HG03196 (cell line): ENCODE results near the gene BTBD7.

Experiments used
- ATAC-seq: cut with Tn5 transposase; IDR thresholded peaks from one replicate; pipeline ENCODE4 v1.9.1; 2021; ENCODE audit not compliant: unreplicated experiment

BTBD7 gene

DNA sequence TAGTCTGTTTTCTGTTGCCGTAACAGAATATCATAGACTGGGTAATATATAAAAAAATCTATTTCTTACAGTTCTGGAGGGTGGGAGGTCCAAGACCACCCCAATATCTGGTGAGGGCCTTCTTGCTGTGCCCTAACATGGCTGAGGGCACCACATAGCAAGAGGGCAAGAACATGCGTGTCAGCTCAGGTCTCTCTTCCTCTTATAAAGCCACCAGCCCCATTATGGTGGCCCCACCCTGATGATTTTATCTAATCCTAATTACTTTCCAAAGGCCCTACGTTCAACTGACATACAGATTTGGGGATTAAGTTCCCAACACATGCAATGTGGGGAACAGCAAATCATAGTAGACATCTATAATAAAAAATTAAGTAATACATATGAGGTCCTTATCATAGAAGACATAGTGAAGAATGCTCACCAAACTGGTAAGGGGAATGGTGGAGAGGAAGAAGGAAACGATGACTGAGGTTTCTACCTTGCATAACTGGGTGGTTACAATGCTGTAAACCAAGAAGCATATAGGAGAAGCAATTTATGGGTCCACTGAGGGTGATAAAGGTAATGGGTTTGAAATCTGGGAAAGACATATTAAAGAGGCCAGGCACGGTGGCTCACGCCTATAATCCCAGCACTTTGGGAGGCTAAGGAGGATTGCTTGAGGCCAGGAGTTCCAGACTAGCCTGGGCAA lies 27.0 kb downstream of the BTBD7 start:
- ATAC-seq, result no peak

- ATAC-seq, result no peak
Measured at GRCh38 chr14:93304771-93305170, 28.1 kb downstream of the BTBD7 start.

DNA sequence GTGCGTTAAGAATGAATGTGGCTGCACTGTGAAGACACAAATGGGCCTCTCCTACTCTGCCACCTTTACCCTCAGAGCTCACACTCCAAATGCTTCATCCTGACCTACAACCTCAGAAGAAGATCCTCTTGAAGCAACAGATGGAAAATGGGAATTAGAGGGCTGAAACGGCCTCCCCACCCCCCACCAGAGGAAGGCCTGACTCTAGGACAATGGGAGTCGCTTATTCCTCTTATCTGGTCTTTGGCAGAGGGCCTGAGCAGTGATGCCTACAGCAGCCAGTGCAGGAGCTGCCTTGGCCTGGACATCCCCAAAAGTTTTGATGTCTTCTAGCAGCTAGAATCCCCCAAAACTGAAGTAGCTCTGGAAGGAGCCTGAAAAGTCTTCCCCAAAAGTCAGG lies 29.2 kb downstream of the BTBD7 start:
- no peak for ATAC-seq

DNA sequence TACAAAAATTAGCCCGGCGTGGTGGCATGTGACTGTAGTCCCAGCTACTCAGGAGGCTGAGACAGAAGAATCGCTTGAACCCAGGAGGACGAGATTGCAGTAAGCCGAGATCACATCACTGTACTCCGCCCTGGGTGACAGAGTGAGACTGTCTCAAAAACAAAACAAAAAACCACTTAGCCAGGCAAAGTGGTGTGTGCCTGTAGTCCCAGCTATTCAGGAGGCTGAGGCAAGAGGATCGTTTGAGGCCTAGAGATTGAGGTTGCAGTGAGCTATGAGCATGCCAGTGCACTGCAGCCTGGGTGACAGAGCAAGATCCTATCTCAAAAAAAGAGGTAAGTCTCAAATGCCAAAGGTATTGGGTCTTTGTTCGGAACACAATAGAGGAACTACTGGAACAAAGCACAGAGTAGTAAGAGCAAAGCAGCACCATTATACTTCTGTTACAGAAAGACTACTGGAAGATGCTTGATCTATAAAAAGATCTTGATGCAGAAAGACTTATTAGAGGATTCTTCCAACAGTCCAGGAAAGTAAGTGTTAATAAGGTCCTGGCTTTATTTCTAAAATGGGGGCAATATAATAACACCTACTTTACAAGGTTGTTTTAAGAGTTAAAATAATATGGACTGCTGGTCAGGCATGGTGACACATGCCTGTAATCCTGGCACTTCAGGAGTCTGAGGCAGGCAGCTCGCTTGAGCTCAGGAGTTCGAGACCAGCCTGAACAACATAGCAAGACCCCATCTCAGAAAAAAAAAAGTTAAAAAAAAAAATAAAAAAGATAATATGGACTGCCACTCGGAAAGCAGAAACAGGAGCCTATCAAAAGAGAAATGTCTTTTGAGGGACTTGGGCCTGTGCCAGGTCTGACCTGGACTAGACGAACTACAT lies 29.9 kb downstream of the BTBD7 start:
- ATAC-seq, result no peak

DNA sequence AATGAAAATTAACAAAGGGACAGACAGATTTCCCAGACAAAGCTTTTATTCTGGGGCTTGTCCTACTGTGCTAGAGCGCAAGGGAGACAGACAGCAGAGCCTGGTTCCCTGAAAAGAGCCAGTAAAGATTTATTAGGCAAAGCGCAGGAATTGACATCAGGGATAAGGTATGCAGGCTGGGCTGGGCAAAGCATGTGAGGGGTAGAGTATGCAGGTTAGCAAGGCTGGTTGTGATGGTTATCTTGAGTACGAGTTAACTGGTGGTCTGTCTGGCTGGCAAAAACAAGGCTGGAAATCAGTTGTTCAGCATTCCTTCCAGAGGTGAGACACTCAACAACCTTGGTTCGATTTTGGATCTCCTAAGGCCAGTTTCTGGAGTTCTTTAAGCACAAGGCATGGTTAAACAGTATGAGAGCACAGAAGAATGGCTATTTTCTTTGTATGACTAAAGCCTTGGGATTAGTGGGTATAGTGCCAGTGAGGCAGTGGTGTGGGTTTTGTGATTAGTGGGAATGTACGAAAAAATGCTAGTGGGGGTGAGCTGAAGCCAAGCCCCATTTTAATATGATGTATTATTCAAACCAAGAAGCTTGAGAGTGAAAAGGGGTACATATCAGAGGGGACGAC lies 30.9 kb downstream of the BTBD7 start:
- ATAC-seq, result no peak

DNA sequence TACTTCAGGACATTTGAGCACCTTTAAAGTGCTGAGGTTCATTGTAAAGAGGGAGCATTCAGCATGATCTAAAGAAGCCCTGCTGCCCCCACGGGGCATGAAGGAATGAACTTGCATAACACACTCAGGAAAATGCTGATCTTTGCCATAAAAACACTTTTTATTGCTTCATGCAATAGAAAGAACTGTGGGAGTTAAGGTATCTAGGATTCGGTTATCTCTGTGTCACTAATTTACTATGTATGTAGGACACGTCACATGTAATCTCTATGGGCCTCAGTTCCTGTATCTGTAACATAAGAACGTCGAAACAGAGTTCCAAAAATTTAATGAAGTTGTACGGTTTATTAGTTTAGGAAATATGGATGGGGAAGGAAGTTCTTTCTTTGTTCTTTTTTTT lies 33.0 kb downstream of the BTBD7 start:
- no peak for ATAC-seq

DNA sequence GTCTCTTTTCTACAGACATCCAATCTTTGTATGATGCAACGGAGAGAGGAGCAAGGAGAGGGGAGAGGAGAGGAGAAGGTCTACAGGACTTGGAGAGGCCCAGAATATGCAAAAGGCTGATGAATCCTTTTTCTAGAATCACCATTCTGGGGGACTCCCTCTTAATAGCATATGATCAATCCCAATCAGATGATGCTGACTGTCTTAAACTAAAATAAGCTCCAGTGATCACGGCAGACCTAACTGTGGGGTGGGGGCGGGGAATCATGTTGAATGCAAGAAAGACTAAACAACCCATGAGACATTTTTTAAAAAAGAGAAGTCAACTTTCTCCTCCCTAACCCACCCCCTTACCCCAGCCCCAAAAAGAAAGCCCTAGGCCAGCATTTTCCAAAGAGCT lies 33.4 kb downstream of the BTBD7 start:
- ATAC-seq, result no peak

GRCh38 chr14:93295541-93296220 lies 37.2 kb downstream of the BTBD7 start:
- no peak for ATAC-seq

GRCh38 chr14:93286212-93286890 lies 46.5 kb downstream of the BTBD7 start:
- no peak for ATAC-seq

- ATAC-seq, result no peak
Measured at GRCh38 chr14:93285044-93285443, 47.8 kb downstream of the BTBD7 start.

DNA sequence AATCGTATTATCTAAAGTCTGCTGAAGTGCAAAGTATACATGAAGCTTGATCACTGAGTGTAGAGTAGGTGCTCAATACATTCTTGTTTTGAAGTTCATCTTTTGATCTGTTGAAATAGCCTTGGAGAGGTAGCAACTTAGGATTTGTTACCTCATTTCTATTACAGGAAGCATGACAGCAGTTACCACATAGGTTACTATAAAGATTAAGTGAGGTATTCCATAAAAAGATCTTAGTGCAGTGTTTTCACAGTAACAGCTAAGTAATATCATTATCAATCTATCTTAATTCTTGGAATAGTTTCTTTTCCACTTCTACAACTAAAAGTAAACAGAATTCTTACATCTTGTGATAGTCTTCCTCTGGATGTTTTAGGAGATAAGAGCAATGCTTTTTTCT lies 50.9 kb downstream of the BTBD7 start:
- no peak for ATAC-seq

DNA sequence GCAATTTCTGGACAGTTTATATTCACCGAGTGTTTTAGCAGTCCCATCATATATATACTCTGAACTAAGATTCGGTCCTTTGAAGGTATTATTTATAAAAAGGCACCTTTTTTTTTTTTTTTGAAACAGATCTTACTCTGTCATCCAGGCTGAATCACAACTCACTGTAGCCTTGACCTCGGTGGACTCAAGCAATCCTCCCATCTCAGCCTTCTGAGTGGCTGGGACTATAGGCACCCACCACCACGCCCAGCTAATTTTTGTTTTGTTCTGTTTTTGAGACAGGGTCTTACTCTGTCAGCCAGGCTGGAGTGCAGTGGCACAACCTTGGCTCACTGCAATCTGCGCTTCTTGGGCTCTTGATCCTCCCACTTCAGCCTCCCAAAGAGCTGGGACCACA lies 52.1 kb downstream of the BTBD7 start:
- no peak for ATAC-seq

DNA sequence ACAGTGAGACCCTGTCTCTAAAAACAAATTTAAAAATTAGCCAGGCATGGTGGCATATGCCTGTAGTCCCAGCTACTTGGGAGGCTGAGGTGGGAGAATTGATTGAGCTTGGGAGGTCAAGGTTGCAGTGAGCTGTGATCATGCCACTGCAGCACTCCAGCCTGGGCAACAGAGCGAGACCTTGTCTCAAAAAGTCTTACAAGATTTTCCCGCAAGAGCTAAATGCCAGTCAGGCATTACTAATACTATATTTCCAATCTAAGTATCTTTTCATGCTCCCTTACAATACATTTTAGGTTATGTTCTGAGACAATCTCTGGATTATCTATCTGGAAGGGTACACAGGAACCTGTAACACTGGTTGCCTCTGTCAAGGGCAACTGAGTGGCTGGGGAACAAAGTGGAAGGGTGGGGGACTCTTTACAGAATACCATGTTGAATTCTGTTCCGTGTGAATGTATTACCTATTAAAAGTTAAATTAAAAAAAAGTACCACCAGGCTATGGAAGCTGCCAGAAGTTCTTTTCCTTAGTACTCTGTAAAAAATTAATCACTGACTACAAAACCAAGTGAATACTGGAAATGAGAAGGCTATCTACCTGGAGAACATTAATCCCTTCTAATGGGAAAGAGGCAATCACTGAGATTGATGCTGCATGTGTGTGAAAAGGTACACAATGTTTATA lies 56.7 kb downstream of the BTBD7 start:
- no peak for ATAC-seq

DNA sequence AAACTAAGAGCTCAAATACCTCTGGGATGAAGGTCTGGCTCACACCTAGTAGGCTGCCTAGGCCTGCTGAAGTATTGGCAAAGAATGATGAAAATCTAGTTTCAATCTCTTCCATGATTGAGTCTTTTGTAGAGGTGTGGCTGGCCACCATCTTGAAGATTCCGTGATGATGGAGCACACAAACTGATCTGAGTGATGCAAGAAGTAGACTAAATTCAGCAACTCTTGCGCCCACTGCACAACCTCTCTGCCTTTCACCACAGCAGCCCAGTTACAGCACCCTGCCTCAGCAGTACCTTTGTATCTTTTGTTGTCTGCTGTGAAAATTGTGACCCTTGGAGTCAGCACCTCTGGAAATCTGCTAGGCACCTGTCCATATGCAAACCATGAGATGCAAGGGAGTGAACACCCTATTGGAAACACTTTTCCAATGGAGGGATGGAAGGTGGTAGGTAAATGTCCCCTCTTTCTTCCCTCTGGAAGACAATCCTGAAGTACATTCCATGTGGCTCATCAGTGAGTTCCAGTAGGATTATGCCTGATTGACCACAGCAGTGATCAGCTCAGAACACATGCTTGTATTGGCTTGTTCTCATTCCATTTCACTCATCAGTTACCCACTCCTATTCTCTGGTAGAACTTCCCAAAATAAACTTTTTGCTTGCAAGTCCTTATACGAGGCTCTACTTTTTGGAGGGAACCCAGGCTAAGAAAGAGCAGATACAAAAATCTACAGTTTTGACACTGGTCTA lies 58.6 kb downstream of the BTBD7 start:
- ATAC-seq, result no peak

DNA sequence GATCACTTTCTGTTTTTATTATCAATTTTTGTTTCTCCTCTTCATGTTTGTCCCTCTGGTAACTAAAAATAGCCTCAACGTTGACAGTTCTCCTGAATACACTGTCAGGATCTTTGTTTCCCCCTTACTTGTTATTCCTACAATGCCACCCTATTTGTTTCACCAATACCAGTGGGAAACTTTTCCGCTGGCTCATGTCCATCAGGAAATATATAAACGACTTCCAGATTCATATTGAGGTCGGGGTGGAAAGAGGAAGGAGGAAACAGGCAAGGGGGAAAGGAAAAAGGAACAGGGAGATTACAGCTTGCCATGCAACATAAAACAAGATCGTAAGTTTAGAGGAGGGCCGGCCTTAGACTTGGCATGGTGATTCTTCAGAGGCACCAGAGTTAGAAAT lies 61.7 kb downstream of the BTBD7 start:
- ATAC-seq, result no peak

- no peak for ATAC-seq
Measured at GRCh38 chr14:93269341-93270068, 63.3 kb downstream of the BTBD7 start.

GRCh38 chr14:93268406-93268805 lies 64.4 kb downstream of the BTBD7 start:
- no peak for ATAC-seq

DNA sequence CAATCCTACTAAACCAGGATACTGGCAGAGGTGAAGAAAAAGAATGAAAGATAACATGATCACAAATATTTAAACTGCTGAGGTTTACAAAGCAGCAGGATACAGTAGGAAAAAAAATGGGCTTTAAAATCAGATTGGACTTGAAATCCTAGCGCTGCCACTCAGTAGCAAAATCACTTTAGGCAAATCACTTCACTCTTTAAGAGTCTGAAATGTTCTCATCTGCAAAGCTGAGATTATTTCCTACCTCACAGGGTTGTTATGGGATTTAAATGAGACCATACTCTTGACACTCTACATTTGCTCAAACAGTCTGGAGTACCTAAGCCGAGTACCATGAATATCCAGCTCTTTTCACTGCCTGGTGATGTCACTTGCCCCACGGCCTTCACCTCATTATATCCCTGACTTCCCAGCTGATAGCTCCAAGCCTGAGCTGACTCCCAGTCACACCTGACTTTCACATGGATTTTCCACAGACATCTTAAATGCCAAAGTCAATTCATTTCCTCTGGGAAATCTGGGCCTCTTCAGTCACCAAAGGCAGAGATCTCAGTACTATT lies 65.6 kb downstream of the BTBD7 start:
- no peak for ATAC-seq

- ATAC-seq, result no peak
Measured at GRCh38 chr14:93266127-93266526, 66.7 kb downstream of the BTBD7 start.
